Right hindlimb (tissue), 1 donor: ENCODE results near the gene CRBN.
A peak's percentile ranks its signal among the peaks of the same experiment; 100 is the strongest.

Experiments
- DNase-seq: peaks from one replicate; pipeline ENCODE4 v3.0.0-alpha.2; 2018

CRBN gene

GRCh38 chr3:3170998-3171397 lies 8.5 kb downstream of the CRBN start:
- no peak for DNase-seq

- DNase-seq, result no peak
Observed at GRCh38 chr3:3165650-3166049, 13.8 kb downstream of the CRBN start.

- DNase-seq, result no peak
Observed at GRCh38 chr3:3165241-3165640, 14.2 kb downstream of the CRBN start.

- DNase-seq, result no peak
Observed at GRCh38 chr3:3160826-3161225, 18.7 kb downstream of the CRBN start.

GRCh38 chr3:3157484-3157883 lies 22.0 kb downstream of the CRBN start:
- no peak for DNase-seq

GRCh38 chr3:3154879-3155610 lies 24.4 kb downstream of the CRBN start:
- DNase-seq, result no peak

- DNase-seq, result no peak
Observed at GRCh38 chr3:3151513-3151912, 28.0 kb downstream of the CRBN start.

GRCh38 chr3:3149560-3149959 lies 29.9 kb downstream of the CRBN start:
- no peak for DNase-seq

GRCh38 chr3:3145831-3146230 lies 33.7 kb downstream of the CRBN start:
- DNase-seq, result no peak

- no peak for DNase-seq
Observed at GRCh38 chr3:3141939-3142338, 37.6 kb downstream of the CRBN start.

GRCh38 chr3:3137526-3137925 lies 42.0 kb downstream of the CRBN start:
- DNase-seq, result no peak

- no peak for DNase-seq
Observed at GRCh38 chr3:3134750-3135448, 44.6 kb downstream of the CRBN start.

- DNase-seq, result no peak
Observed at GRCh38 chr3:3133500-3133899, 46.0 kb downstream of the CRBN start.

- no peak for DNase-seq
Observed at GRCh38 chr3:3129579-3129978, 49.9 kb downstream of the CRBN start.

- no peak for DNase-seq
Observed at GRCh38 chr3:3127432-3128010, 52.0 kb downstream of the CRBN start.

GRCh38 chr3:3126477-3127431 lies 52.7 kb downstream of the CRBN start, which contains the start of gene TRNT1:
TSS of gene TRNT1 (plus strand) at chr3:3126940. CDS start at chr3:3129041, 2,101 bp downstream.
- DNase-seq, result peak; percentile 96

GRCh38 chr3:3125977-3126376 lies 53.5 kb downstream of the CRBN start:
- DNase-seq, result no peak

GRCh38 chr3:3119393-3119851 lies 60.1 kb downstream of the CRBN start:
- no peak for DNase-seq

- DNase-seq, result no peak
Observed at GRCh38 chr3:3117651-3118050, 61.8 kb downstream of the CRBN start.

- no peak for DNase-seq
Observed at GRCh38 chr3:3113042-3113709, 66.3 kb downstream of the CRBN start.

GRCh38 chr3:3110749-3111361 lies 68.6 kb downstream of the CRBN start:
- no peak for DNase-seq

- DNase-seq, result no peak
Observed at GRCh38 chr3:3110299-3110630, 69.2 kb downstream of the CRBN start, which contains the start of gene IL5RA. TSS of gene IL5RA (minus strand) at chr3:3110374. CDS start at chr3:3104984, 5,390 bp downstream.
